Astrocyte of the cerebellum (primary cell): Measurements from ENCODE around the gene FABP3.
A peak's percentile ranks its signal among the peaks of the same experiment; 100 is the strongest.

ENCODE experiments used
- DNase-seq: peaks from one replicate; pipeline ENCODE4 v3.0.0-alpha.2; 2011; ENCODE audit warnings: low read depth
- H3K4me3 ChIP-seq: 2 replicates; pipeline ENCODE4 v1.5.1; 2011; ENCODE audit warnings: mild to moderate bottlenecking, low read depth, low read length, moderate library complexity
- in situ Hi-C: cut with HindIII; loops from 2 replicates; pipeline ENCODE4 v1.10.0; 2017; ENCODE audit warnings: low sequenced_read_pairs
- TF ChIP-seq, protein P1 (sequence below): IDR thresholded peaks from 2 replicates; pipeline ENCODE4 v1.5.1; 2012; ENCODE audit warnings: low read length, low read depth, moderate library complexity, mild to moderate bottlenecking; ENCODE audit errors: missing control alignments

FABP3 gene

DNA sequence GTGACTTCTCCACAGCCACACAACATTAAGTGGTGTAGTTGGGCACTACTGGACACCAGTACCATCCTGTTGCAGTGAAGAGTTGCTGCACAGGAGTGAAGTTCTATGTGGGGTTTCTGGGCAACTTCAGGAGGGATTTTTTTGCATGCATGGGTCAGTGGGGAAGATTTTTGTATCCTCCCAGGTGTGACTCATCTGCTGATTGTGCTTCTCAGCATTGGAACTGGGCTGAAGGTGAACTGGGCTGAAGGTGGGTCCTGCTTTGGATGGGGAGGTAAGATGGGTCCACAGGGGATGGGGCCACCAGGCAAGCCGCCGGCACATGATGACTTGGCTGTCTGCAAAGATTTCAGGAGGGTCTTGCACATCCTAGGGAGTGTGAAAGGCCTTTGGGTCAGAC, 42.8 kb upstream of the FABP3 start:
- in situ Hi-C loops = no loop called here

DNA sequence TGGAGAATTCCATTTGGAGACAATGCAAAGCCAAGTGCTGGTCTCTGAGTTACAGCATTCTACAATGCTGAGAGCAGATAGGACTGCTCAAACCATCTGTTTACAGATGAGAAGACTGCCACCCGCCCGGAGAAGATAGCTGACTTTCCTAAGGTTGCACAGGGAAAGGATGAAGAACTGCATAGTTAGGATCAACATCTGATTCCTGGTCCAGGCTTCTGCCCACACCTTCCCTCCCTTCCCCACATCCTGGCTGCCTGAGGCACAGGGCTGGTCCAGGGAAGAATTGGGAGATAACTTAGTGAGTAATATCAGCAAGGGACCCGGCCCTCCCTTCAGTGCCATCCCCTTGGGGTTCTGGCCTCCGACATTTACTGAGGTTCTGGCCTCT, 42.1 kb upstream of the FABP3 start:
- DNase-seq = no peak
- H3K4me3 ChIP-seq = no peak overlapping the region
- TF ChIP-seq, protein P1, sequence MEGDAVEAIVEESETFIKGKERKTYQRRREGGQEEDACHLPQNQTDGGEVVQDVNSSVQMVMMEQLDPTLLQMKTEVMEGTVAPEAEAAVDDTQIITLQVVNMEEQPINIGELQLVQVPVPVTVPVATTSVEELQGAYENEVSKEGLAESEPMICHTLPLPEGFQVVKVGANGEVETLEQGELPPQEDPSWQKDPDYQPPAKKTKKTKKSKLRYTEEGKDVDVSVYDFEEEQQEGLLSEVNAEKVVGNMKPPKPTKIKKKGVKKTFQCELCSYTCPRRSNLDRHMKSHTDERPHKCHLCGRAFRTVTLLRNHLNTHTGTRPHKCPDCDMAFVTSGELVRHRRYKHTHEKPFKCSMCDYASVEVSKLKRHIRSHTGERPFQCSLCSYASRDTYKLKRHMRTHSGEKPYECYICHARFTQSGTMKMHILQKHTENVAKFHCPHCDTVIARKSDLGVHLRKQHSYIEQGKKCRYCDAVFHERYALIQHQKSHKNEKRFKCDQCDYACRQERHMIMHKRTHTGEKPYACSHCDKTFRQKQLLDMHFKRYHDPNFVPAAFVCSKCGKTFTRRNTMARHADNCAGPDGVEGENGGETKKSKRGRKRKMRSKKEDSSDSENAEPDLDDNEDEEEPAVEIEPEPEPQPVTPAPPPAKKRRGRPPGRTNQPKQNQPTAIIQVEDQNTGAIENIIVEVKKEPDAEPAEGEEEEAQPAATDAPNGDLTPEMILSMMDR = no peak
- in situ Hi-C loops = no loop called here

More for the DNA sequence above, 42.8 kb upstream of the FABP3 start:
- TF ChIP-seq, protein P1 = no peak
- no peak for DNase-seq
- H3K4me3 ChIP-seq = no peak overlapping the region

DNA sequence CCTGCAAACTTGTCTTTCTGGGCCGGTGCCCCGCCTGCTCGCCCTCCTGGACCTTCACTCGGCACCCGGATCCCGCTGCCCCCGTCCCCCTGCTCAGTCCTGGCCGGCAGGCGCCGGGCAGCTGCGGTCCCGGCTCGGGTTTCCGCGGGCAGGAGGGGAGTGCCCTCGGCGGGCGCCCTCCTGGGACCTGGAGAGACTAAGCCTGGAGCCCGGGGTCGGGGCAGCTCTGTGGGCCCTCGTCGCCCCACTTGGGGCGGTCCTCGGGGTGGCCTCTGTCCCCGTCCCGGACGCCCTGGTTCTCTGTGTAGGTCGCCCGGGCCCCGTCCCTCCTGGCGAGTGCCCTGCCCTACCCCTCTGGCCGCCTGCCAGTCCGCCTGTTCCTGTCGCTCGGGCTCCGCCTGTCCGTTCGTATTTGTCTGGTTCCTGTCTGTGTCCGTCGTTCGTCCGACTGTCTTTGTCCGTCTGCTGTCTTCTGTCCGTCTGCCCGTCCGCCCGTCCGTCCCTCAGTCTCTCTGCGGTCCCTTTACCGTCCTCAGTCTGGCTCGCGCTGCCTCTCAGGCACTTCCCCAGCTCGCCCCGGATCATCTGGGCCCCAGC, 40.6 kb upstream of the FABP3 start:
- peak overlapping the region; percentile 47 for H3K4me3 ChIP-seq
- in situ Hi-C loops = no loop called here
- TF ChIP-seq, protein P1 = no peak
- no peak for DNase-seq

DNA sequence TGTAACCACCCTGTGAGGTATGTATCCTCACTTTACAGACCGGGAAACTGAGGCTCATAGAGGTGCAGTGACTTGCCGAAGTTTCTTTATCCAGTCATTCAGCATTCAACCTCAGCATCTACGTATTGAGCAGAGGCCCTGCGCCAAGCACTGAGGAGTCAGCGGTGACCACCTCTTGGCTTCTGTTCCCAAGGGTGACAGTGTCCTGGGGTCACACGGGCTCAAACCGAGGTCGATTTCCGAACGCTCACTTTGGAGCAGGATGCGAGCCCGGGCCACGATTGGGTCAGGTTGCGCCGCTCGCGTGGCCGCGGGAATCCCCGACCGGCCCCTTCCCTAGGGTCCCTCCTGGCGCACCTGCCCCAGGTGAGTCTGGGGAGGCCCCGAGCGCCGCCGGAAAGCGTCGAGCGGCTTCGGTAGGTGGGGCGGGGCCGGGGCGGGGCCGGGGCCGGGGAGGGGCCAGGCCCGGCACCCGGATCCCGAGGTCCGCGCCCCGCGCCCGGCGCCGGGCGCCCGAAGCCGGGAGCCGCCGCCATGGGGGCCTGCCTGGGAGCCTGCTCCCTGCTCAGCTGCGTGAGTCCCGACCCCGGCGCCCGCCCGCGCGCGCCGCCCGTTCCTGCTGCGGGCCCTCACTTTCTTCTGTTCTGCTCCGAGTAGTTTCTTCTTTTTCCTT, 40.0 kb upstream of the FABP3 start, which contains the start of gene SERINC2:
Gene SERINC2 (plus strand): TSS at position 482 of the 673 bp plus-strand sequence. CDS start 53 bp downstream, at position 535.
- peak within 1 kb of the TSS; percentile 47 for H3K4me3 ChIP-seq
- in situ Hi-C loops = no loop called here
- DNase-seq = no peak
- TF ChIP-seq, protein P1 = no peak

DNA sequence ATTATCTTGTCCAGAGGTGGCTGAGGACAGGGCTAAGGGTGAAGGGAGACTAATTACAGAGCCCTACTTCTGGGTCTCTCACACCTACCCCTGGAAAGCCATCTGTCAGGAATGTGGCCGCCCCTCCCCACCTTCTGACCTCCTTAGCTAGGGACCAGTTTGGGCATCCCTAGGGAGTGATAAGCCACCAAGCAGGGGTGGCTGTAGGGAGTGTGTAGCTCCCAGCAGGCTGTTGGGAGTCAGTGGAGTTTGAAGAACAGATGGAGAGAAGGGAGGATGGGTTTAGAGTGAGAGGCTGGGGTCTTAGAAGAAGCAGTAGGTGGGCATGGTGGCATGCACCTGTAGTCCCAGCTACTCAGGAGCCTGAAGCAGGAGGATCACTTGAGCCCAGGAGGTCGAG, 39.3 kb upstream of the FABP3 start:
- no peak overlapping the region for H3K4me3 ChIP-seq
- DNase-seq = no peak

DNA sequence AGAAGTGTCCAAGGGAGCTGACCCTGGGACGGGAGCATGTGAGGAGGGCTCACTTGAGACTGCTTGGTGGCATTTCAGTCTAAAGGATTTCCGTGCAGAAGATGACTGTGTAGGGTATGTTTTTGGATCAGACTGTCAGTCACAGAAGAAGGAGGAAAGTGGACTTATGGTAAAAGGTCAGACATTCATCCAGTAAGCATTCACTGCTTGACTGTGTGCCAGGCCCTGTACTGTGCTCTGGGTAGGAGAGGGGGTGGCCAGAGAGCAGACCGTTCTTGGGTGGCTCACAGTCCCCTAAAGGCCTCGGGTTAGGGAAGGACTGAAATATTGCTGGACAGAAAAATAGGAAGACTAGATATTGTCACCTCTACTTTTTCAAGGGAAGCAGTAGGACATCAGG, 38.0 kb upstream of the FABP3 start:
- no peak for DNase-seq
- in situ Hi-C loops = no loop called here
- TF ChIP-seq, protein P1 = no peak
- H3K4me3 ChIP-seq = no peak overlapping the region

More for the DNA sequence above, 39.3 kb upstream of the FABP3 start:
- TF ChIP-seq, protein P1 = no peak
- in situ Hi-C loops = no loop called here
